Upper lobe of left lung (tissue), 6 donors: ENCODE results near the gene PARP16. TPM values are rescaled to one million over a fixed set of nuclear protein-coding genes. Genes with fewer than 3 reads are reported as not detected.
A peak's percentile ranks its signal among the peaks of the same experiment; 100 is the strongest.

ENCODE experiments used
- ATAC-seq, 2 donors: fragments of 200-7000 bp; cut with Tn5 transposase; one replicate each; pipeline ENCODE4 v1.9.1; 2022; ENCODE audit warnings: mild to moderate bottlenecking in 2 of 2, moderate library complexity in 2 of 2; ENCODE audit not compliant: low FRiP score in 2 of 2
- DNase-seq, 2 donors: peaks; one replicate each; pipeline ENCODE4 v3.0.0-alpha.2; 2019 to 2020
- H3K27ac ChIP-seq, 4 donors: fragments of 200-600 bp; sonication (generic); one replicate each; pipeline ENCODE4 v1.5.1; 2016 to 2019
- H3K27me3 ChIP-seq, 4 donors: fragments of 200-600 bp; sonication (generic); one replicate each; pipeline ENCODE4 v1.5.1; 2017 to 2019
- H3K36me3 ChIP-seq, 4 donors: fragments of 200-600 bp; sonication (generic); one replicate each; pipeline ENCODE4 v1.5.1; 2016 to 2019
- H3K4me1 ChIP-seq, 4 donors: fragments of 200-600 bp; sonication (generic); one replicate each; pipeline ENCODE4 v1.5.1; 2018 to 2019
- H3K4me3 ChIP-seq, 4 donors: fragments of 200-600 bp; sonication (generic); one replicate each; pipeline ENCODE4 v1.5.1; 2017 to 2019; ENCODE audit warnings: mild to moderate bottlenecking in 2 of 4, moderate library complexity in 1 of 4
- H3K9me3 ChIP-seq, 4 donors: fragments of 200-600 bp; sonication (generic); one replicate each; pipeline ENCODE4 v1.5.1; 2018 to 2019
- CTCF ChIP-seq, 6 experiments: fragments of 450-650 bp in 4 of 6; fragments of 200-600 bp in 2 of 6; sonication (generic) in 2 of 6; IDR thresholded peaks; one replicate each; pipeline ENCODE4 v1.5.1; 2016 to 2019; ENCODE audit warnings: antibody characterized with exemption in 6 of 6
- EP300 ChIP-seq, 4 donors: sonication (generic); formaldehyde crosslinking; IDR thresholded peaks; one replicate each; pipeline ENCODE4 v1.5.1; 2017; ENCODE audit warnings: antibody characterized with exemption in 4 of 4, control low read depth in 2 of 4
- POLR2A ChIP-seq, 4 donors: fragments of 450-650 bp; IDR thresholded peaks; one replicate each; pipeline ENCODE4 v1.5.1; 2016 to 2017; ENCODE audit warnings: antibody characterized with exemption in 4 of 4, mild to moderate bottlenecking in 2 of 4
- POLR2AphosphoS5 ChIP-seq, 2 donors: sonication (generic); formaldehyde crosslinking; IDR thresholded peaks; one replicate each; pipeline ENCODE4 v1.5.1; 2017; ENCODE audit warnings: antibody characterized with exemption in 2 of 2
- WGBS, 2 donors: methylation state at CpG; one replicate each; pipeline ENCODE4 v1.1.5; 2017 to 2018; 5-methylcytosine and 5-hydroxymethylcytosine counted together
- small RNA-seq, 4 donors: library from RNA; depleted of rRNA; stranded (forward); fragments of <200 nt; gene quantifications; one replicate each; pipeline ENCODE3, GENCODE V24; 2016
- total RNA-seq, 6 donors: library from RNA; depleted of rRNA in 4 of 6; stranded (reverse); fragments of >200 nt in 4 of 6; gene quantifications; one replicate each; pipeline versions ENCODE4 v1.1.0 to v1.2.1, GENCODE V29; 2016 to 2021
- donor health status: DM: no; HTN: no; CAD: no; lungs with moderate emphysema.
- donor health status: DM: no; HTN: yes; CAD: no; lungs with severe emphysema.

PARP16 gene
- total RNA-seq, 6 donors from 2014 or later: 6.3 to 20.6 (median 7.9) TPM

GRCh38 chr15:65210770-65211481, 75.8 kb downstream of the PARP16 start, which contains the start of gene CILP:
Gene CILP, minus strand, starts transcription at chr15:65211473. Its CDS starts 1,718 bp downstream, at chr15:65209755.
- peak within 1 kb of the TSS in 1 of 4 donors; percentile 13 for H3K27ac ChIP-seq

GRCh38 chr15:65209701-65210643, 76.7 kb downstream of the PARP16 start:
- Histone ChIP-seq H3K4me3 (no peak overlapping the region), H3K36me3 (no peaks in the 10 kb centered on the region), H3K9me3 (no peaks in the 10 kb centered on the region), H3K4me1 (peaks cover 0 to 8% (median 2%) of the 10 kb centered on the region in 4 donors), H3K27me3 (no peaks in the 10 kb centered on the region), H3K27ac (no peak overlapping the region)
- DNase-seq: no peak
- no peak for ATAC-seq
- whole genome bisulfite sequencing, 2 donors: 79 to 81% methylated on average over 11 to 17 of the region's 17 CpGs
- TF ChIP-seq POLR2AphosphoS5 (IDR thresholded peaks at IDR 0.05): no peak
- TF ChIP-seq EP300 (IDR thresholded peaks at IDR 0.05): no peak
- TF ChIP-seq POLR2A (IDR thresholded peaks at IDR 0.05): no peak
- TF ChIP-seq CTCF (IDR thresholded peaks at IDR 0.05): no peak

More at GRCh38 chr15:65210770-65211481, 75.8 kb downstream of the PARP16 start, which contains the start of gene CILP:
- no peak for ATAC-seq
- WGBS, 2 donors: 73 to 84% methylated on average over 6 to 8 of the region's 8 CpGs
- no peak for DNase-seq
- Histone ChIP-seq H3K4me3 (no peak within 1 kb of the TSS), H3K36me3 (no peaks in the 10 kb centered on the region), H3K27me3 (no peaks in the 10 kb centered on the region), H3K9me3 (no peaks in the 10 kb centered on the region), H3K4me1 (peaks cover 0 to 8% (median 2%) of the 10 kb centered on the region in 4 donors)
- no peak for TF ChIP-seq CTCF (IDR thresholded peaks at IDR 0.05)
- no peak for TF ChIP-seq EP300 (IDR thresholded peaks at IDR 0.05)
- no peak for TF ChIP-seq POLR2A (IDR thresholded peaks at IDR 0.05)

GRCh38 chr15:65208647-65209046, 78.0 kb downstream of the PARP16 start:
- ATAC-seq: no peak
- no peak for TF ChIP-seq EP300 (IDR thresholded peaks at IDR 0.05)

More at GRCh38 chr15:65208647-65209046, 78.0 kb downstream of the PARP16 start:
- H3K27ac ChIP-seq: no peak overlapping the region
- H3K36me3 ChIP-seq: no peaks in the 10 kb centered on the region
- H3K9me3 ChIP-seq: no peaks in the 10 kb centered on the region
- 100% methylated on average over 2 of the region's 2 CpGs for WGBS, 2 donors
- H3K4me3 ChIP-seq: no peak overlapping the region
- no peaks in the 10 kb centered on the region for H3K27me3 ChIP-seq
- no peak for DNase-seq
- peaks cover 0 to 8% (median 2%) of the 10 kb centered on the region in 4 donors for H3K4me1 ChIP-seq

Small RNAs within 50 kb of the gene (small RNA-seq; reads per million reads assigned to genes)
- gene AC068213.1 (0 reads per million in 4 donors), gene RNU5A-1 (5,845 to 80,692 (median 13,090) reads per million in 4 donors), gene RNU5B-1 (376 to 6,688 (median 1,110) reads per million in 4 donors), gene RNU6-686P (0 reads per million in 4 donors), gene SNORA24B (0 reads per million in 4 donors)

Other genes starting within 250 kb of the PARP16 start
- 1 to 10 TPM in 3 of 6 donors, under 1 TPM in 1, not detected in 2; 0.69 to 6.6 (median 4.4) TPM for gene SLC51B, start 241.5 kb downstream of the PARP16 start, total RNA-seq
- 10 to 100 TPM; 12.8 to 49.9 (median 24.9) TPM for gene RASL12, start 218.9 kb downstream of the PARP16 start, total RNA-seq
- not detected for gene KBTBD13, start 210.1 kb downstream of the PARP16 start, total RNA-seq
- 10 to 100 TPM in 1 of 6 donors, 1 to 10 TPM in 5; 3.3 to 10.5 (median 4.8) TPM for gene UBAP1L, start 171.7 kb downstream of the PARP16 start, total RNA-seq
- gene PDCD7, start 153.1 kb downstream of the PARP16 start, total RNA-seq: 10 to 100 TPM; 14.9 to 38.8 (median 20.0) TPM
- 100 to 1,000 TPM in 1 of 6 donors, 10 to 100 TPM in 5; 39.3 to 105 (median 49.4) TPM for gene CLPX, start 101.5 kb downstream of the PARP16 start, total RNA-seq
- gene CILP, start 75.4 kb downstream of the PARP16 start, total RNA-seq: 1 to 10 TPM; 1.0 to 5.2 (median 2.6) TPM
- gene RNU5A-1, start 9.2 kb upstream of the PARP16 start, total RNA-seq: not detected
- gene RNU5B-1, start 17.8 kb upstream of the PARP16 start, total RNA-seq: 10 to 100 TPM in 2 of 6 donors, not detected in 4; 22.5 to 38.1 TPM
- under 1 TPM in 2 of 6 donors, not detected in 4; 0.10 to 0.29 TPM for gene IGDCC3, start 91.1 kb upstream of the PARP16 start, total RNA-seq
- 1 to 10 TPM in 2 of 6 donors, under 1 TPM in 3, not detected in 1; 0.15 to 1.6 (median 0.49) TPM for gene IGDCC4, start 136.1 kb upstream of the PARP16 start, total RNA-seq
- 10 to 100 TPM; 24.3 to 32.4 (median 30.1) TPM for gene DPP8, start 230.8 kb upstream of the PARP16 start, total RNA-seq
- 10 to 100 TPM; 14.7 to 65.7 (median 42.6) TPM for gene HACD3, start 243.6 kb upstream of the PARP16 start, total RNA-seq